ENCODE measurements around the gene SCUBE2.
"Not testable (repeated sequence)": the region's sequence is repeated elsewhere in the genome, so short reads cannot be mapped to it uniquely, and the experiment has no call there.

Gene SCUBE2

DNA sequence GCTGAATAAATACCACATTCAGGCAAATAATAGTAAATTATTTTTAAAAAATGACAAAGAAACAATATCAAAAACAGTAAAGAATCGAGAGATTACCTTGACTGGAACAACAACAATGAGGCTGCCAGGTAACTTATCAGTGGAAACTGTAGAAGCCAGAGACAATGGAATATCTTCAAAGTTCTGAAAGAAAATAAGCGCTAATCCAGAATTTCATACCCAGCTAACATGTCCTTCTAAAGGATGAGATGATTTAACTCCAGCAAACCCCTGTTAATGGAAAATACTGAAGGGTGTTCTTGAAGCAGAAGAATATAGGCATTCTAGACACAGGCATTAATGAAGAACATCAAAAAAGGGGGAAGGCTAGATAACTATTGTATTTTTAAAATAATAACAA is 20.7 kb upstream of the SCUBE2 start:
- DNase-seq, result no peak
- intact Hi-C loops (cut with DNase I), result no loop called here

DNA sequence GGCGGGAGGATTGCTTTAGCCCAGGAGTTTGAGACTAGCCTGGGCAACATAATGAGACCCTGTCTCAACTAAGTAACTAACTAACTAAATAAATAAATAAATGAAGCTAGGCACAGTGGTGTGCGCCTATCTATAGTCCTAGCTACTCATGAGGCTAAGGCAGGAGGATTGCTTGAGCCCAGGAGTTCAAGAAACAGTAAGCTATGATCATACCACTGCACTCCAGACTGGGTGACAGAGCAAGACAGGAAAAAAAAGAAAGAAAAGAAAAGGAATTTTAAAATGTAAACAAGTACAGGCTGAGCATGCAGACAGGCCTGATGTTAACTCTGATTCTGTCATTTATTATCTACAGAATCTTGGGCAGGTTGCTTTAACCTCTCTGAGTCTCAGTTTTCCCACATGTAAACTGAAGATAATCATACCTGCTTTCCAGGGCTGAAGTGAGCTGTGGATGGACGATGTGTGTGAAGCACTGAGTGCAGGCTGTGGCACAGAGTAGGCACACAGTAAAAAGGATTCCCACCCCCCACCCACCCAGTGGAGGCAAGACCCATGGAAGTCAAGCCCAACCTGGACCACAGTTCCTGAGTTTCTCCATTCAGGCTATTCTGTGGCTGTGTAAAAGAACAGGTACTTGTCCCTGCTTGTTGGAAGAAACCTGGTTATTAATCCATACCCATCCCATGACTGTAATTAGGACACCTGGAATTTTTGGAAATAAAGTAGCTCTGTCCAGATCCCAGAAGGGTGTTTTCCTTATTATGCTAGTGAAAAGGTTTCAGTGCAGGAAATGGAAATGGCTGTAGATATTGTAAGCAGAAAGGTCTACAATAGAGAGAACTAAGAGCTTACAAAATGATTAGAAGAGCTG is 18.7 kb upstream of the SCUBE2 start:
- no peak for DNase-seq
- intact Hi-C loops (cut with DNase I), result no loop called here

DNA sequence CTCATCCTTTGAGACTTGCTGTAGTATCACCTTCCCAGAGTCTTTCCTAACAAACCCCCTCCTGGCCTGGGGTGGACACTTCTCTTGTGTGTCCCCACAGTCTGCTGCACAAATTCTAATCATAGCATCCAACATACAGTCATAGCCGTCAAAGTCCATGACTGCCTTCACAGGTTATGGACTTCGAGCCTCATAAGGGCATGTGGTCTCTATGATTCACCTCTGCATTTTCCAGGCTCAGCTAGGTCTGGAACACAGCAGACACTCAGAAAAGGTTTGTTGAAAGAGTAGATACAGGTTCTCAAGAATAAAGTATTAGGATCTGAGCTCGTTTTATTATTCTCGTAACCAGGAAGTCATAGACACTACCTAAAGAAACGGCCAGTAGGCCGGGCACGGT is 13.2 kb upstream of the SCUBE2 start:
- DNase-seq, result no peak
- intact Hi-C loops (cut with DNase I), result no loop called here

DNA sequence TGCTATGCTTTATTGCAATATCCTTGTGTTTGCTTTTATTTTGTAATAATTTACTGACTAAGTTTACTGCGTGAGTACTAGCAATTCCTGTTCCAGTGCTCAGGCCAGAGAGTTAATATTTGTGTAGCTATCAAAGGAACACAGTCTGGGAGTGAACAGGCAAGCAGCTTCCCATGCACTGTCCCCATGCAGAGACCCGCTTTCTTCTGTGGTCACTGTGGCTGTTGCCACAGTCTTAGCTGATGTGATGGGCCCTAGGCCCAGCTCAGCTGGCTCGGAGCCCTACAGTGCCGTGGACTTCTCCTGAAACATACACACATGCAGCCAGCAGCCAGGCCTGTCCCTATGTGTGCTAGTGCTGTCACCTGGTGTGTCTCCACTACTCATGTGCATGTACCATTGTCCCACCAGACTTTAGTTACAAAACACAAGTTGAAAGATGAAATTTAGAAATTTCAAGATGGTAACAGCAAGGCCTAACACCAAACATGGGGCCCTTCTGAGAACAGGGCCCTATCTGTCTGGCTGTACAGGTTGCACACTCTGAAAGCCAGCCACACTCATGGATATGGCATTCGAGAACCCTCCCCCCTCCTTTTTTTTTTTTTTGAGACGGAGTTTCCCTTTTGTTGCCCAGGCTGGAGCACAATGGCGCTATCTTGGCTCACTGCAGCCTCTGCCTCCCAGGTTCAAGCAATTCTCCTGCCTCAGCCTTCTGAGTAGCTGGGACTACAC is 12.3 kb upstream of the SCUBE2 start:
- no peak for DNase-seq
- intact Hi-C loops (cut with DNase I), result no loop called here

DNA sequence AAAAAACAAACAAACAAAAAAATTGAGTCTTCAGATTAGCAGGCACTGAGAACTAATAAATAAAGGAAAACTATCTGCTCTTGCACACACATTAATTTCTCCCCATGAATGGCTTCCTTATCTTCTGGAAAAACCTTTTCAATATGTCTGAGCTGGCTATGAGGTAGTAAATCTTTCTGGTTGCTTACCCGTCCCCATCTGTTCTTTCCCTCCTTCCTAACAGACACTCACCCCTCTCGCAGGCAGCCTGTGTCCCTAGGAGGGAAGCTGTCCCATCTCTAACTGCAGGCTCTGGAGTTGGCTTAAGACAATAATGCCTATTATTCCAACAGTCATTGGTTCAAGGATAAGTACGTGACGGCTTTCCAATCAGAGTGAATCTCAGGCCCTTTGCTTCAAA is 8.2 kb upstream of the SCUBE2 start:
- intact Hi-C loops (cut with DNase I), result no loop called here
- no peak for DNase-seq

DNA sequence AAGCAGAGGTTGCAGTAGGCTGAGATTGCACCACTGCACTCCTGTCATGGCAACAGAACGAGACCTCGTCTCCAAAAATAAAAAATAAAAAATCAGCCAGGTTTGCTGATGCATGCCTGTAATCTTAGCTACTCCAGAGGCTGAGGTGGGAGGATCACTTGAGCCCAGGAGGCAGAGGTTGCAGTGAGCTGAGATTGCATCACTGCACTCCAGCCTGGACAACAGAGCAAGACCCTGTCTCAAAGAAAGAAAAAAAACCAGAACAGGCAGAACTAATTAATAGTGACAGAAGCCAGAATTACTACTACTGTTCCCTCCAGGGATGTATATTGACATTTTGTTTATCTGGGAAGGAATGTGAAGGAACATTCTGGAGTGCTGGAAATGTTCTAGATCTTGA is 7.1 kb upstream of the SCUBE2 start:
- DNase-seq; intact Hi-C loops (cut with DNase I): not testable (repeated sequence)

DNA sequence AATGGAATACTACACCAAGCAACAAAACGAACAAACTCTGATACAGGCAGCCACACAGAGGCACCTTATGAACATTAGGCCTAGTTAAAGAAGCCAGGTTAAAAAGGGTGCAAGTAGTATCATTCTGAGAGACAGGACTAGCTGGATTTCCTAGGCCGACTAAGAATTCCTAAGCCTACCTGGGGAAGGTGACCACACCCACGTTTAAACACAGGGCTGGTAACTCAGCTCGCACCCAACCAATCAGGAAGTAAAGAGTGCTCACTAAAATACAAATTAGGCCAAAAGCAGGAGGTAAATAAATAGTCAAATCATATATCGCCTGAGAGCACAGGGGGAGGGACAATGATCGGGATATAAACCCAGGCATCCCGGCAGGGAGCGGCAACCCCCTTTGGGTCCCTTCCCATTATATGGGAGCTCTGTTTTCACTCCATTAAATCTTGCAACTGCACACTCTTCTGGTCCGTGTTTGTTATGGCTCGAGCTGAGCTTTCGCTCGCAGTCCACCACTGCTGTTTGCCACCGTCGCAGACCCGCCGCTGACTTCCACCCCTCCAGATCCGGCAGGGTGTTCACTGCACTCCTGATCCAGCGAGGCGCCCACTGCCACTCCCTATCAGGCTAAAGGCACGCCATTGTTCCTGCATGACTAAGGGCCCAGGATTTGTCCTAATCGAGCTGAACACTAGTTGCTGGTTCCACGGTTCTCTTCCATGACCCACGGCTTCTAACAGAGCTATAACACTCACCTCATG is 6.0 kb upstream of the SCUBE2 start:
- peak in 1 of 10 donors; percentile 66 for DNase-seq
- intact Hi-C loops (cut with DNase I), result not testable (repeated sequence)

DNA sequence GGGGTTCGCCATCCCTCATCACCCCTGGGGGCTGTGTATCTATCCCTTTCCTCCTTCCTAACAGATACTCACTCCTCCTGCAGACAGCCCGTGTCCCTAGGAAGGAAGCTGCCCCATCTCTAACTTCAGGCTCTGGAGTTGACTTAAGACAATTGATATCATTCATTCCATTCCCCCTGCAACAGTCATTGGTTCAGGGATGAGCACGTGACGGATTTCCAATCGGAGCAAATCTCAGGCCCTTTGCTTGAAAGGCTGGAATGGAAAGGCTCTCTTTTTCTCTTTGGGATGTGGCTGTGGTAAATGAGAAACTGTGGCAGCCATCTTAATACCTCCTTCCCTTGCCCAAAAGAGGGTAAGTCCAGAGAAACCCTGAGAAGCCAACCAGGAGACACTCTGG is 5.0 kb upstream of the SCUBE2 start:
- intact Hi-C loops (cut with DNase I), result no loop called here
- no peak for DNase-seq

DNA sequence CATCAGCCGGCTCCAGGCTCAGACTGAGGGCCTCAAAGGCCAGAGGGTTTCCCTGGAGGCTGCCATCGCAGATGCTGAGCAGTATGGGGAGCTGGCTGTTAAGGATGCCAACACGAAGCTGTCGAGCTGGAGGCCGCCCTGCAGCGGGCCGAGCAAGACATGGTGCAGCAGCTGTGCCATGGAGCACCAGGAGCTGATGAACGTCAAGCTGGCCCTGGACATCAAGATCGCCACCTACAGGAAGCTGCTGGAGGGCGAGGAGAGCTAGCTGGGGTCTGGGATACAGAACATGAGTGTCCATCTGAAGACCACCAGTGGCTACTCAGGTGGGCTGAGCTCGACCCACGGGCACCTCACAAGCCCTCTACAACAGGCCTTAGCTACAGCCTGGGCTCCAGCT is 4.0 kb upstream of the SCUBE2 start:
- intact Hi-C loops (cut with DNase I), result no loop called here

DNA sequence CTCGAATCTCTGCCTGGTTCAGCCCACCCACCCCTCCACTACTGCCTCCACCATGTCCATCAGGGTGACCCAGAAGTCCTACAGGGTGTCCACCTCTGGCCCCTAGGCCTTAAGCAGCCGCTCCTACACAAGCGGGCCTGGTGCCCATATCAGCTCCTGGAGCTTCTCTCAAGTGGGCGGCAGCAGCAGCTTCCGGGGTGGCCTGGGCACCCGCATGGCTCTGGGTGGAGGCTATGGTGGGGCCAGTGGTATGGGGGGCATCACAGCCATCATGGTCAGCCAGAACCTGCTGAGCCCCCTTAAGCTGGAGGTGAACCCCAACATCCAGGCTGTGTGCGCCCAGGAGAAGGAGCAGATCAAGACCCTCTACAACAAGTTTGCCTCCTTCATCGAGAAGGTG is 3.0 kb upstream of the SCUBE2 start:
- no peak for DNase-seq
- intact Hi-C loops (cut with DNase I), result no loop called here

More for the DNA sequence above, 4.0 kb upstream of the SCUBE2 start:
- no peak for DNase-seq

DNA sequence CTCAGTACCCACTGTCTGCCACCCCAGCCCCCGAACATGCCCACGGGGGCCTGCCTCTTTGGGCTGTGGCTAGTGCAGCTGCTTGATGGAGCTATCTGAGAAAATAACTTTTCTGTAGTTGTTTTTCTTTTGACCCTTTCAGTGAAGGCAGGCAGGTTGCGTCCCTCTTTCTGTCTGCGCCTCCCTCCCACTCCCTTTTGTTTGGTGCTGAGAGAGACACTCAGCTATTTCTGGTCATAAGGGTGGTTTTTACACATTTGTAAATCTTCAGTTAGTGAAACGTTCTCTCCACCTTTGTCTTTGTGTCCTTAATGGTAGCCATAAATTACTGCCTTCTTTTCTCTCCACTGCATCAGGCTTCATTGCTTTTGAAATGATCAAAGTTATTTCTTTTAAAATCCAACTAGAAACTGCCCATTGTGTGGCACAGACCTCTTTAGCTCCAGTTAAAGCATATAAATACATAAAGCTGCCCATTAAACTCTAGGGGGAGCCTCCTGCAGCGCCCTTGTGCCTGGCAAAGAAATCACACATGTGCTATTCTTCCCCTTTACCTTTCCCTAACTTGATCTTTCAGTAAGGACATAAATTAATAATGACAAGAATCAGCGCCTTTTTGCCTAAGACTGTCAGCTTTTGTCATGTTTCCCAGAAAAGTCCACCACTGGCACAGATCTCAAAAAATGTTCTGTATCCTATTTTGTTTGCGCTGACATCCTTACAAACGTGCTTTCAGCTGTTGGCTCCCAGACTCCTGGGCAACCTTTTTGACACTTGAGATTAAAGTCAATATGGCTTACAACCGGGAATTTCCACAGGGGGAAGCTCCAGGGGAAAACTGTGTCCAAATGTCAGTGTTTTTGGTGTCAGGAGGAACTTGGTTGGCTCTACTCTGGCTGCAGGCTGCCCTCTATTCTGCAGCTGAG is 1.7 kb upstream of the SCUBE2 start:
- no peak for DNase-seq
- intact Hi-C loops (cut with DNase I), result no loop called here

DNA sequence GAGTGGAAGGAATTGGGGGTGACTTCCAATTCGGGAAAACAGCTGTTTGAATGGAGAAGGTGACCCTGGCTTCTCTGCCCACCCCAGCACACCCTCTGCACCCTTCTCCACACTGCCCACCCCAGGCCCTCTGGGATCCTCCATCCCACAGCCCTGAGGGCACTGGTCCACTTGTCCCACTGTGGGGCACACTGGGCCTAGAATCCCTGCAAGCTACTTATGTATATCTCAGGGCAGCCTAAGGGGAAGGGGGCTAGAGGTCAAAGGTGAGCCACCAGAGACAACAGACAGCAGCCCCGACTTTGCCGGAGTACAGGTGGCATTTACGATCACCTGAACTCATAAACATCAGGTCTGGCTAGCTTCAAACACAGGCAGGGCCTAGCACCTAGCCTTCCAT is 673 bp upstream of the SCUBE2 start:
- no peak for DNase-seq
- intact Hi-C loops (cut with DNase I), result no loop called here

DNA sequence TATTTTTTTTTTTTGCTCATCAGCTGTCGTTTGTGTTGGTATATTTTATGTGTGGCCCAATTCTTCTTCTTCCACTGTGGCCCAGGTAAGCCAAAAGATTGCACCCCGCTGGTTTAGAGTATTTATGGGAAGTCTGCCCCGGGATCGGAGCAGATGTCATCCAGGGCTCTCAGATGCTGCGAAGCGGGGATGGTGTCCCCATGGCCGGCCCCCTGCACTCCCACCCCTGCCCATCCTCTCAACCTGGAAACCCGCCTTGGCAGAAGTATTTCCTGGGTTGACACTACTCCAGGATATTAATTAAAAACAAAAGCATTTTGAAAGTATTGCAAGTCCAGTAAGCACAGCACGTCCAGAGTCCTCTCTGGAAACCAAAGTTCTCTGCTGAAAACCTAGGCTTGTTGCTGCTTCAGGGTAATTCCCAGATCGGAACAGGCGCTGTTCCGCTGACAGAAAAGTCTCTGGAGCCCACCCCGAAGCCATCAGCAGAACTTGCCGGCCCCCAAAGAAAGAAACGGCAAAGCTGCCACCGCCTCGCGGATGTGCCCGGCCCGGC is 833 bp downstream of the SCUBE2 start:
- intact Hi-C loops (cut with DNase I), result no loop called here
- DNase-seq, result no peak

DNA sequence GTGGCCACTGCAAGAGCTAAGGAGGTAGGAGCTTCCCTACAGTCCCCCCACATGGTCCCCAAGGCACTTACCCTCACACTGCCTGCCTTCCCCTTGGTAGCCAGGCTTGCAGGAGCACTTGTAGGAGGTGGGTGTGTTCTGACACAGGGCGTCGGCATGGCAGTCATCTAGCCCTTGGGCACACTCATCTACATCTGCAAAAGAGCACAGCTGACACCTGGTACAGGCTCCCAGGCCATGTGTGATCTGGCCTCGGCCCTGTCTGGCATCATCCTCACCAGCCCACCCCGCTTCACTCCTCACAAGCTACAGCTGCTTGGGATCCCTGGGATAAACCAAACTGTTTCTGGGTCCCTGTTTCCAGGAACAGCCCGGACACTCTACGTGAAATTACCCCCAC is 1.8 kb downstream of the SCUBE2 start:
- intact Hi-C loops (cut with DNase I), result no loop called here
- DNase-seq, result no peak

DNA sequence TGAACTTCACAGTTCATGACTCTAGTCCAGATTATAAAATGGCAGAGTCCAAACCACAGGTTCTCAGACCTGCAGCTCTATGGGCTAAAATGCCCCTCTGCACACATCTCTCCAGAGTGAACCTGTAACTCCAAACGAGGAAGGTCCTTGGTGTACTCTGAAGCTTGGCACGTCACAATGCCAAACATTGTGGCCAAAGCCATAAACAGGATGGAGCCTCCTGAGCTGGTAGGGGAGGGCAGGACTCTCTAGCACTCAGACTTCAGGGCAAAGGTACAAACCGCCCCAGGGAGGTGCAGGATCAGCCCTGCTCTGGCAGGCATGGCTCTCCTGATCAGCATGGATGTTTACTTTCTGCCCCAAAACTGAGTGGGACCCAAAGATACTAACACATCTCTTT is 2.3 kb downstream of the SCUBE2 start:
- no peak for DNase-seq
- intact Hi-C loops (cut with DNase I), result no loop called here

DNA sequence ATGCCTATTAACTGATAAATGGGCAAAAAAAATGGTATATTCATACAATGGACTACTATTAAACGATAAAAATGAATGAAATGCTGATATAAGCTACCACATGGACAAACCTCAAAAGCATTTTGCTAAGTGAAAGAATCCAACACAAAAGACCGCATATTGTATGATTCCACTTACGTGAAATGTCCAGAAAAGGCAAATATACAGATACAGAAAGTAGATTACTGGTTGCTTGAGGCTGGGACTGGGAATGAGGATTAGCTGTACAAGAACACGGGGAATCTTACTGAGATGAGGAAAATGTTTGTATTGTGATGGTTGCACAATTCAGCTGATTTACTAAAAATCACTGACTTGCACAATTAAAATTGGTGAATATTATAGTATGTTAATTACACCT is 8.8 kb downstream of the SCUBE2 start:
- DNase-seq, result no peak
- intact Hi-C loops (cut with DNase I), result no loop called here

DNA sequence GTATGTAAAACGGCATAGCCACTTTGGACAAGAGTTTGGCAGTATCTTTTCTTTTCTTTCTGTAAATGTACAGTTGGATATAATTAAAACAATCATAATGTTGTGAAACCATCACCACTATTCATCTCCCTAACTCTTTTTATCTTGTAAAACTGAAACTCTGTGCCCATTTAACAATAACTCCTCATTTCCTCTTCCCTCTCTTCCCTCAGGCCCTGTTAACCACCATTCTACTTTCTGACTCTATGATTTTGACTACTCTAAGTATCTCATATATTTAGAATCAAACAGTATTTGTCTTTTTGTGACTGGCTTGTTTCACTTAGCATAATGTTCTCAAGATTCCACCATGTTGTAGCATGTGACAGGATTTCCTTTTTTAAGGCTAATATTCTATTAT is 10.2 kb downstream of the SCUBE2 start:
- intact Hi-C loops (cut with DNase I), result no loop called here

DNA sequence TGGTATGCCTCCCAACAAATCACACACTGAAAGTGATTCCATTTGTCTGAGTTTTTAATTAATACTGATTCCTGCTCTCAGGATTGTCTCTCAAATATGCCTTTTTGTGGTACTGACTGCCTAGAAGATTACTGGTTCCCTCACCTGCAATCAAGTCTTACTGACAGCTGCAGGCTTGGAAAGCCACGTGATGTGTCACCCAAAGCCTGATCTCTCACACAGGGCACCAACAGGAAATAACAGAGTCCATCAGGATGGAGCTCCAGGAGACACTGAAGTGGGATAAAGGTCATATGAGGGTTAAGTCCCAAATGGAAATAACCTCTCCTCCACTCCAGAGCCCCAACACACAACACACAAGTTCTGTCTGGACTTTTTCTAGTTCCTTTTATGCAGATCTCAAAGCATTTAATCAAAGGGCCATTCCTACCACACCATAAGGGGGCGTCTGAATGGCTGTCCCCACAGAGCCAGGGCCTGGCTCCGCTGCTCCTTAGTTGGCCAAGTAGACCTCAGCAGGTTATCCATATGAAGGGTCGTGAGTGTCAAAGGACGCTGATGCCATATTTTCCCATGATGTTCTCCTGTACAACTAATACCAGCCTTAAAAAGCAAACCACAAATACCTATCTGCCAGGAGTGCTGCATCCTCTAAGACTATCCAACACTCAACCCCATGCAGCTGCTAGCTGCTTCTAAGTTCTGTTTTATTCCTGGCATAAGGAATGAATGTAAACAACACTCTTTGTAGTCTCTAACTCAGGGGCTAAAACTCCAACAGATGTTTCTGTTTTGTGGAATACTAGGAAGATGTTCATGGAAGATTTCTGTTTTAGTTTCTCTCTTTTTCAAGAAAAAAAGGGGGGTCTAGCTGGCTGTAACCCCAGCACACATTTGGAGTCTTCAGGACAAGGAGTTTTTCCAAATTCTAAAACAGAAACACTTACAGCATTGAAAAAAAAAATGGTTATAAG is 13.0 kb downstream of the SCUBE2 start:
- intact Hi-C loops (cut with DNase I), result no loop called here
- DNase-seq, result no peak

More for the DNA sequence above, 10.2 kb downstream of the SCUBE2 start:
- no peak for DNase-seq

DNA sequence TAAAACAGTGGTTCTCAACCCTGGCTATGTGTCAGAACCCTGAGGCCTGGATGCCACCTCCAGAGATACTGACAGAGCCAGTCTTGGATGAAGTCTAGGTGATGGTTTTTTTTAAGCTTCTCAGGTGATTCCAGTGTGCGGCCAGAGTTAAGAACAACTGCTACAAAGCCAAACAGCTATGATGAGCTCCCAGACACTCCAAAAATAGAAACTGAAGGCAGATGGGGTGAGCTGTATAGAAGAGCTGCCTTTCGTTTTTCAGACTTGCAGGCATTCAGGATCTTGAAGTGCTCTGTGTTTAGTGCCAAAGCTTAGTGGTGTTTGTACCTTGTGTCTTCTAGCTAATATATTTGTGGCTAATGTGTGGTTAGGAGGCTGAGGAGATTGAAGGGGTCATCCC is 14.2 kb downstream of the SCUBE2 start:
- intact Hi-C loops (cut with DNase I), result no loop called here
- DNase-seq, result no peak
